Esophagus squamous epithelium (tissue), 5 donors: Measurements from ENCODE around the gene THRSP. TPM values are rescaled to one million over a fixed set of nuclear protein-coding genes. Genes with fewer than 3 reads are reported as not detected.

Experiments used
- DNase-seq: peaks from one replicate; lab custom pipeline; 2025; lab: John Stamatoyannopoulos, UW
- H3K27ac ChIP-seq, 4 donors: fragments of 200-600 bp; sonication (generic); one replicate each; pipeline ENCODE4 v1.5.1; 2016 to 2019; ENCODE audit warnings: mild to moderate bottlenecking in 1 of 4
- H3K27me3 ChIP-seq, 4 donors: fragments of 200-600 bp; sonication (generic); 1 replicate in 3 of 4; 2 replicates in 1 of 4; pipeline versions ENCODE4 v1.5.1 to v1.6.0; 2017 to 2021; ENCODE audit warnings: antibody characterized with exemption in 1 of 4
- H3K36me3 ChIP-seq, 3 donors: fragments of 200-600 bp; sonication (generic); one replicate each; pipeline ENCODE4 v1.5.1; 2016 to 2019
- H3K4me1 ChIP-seq, 3 donors: fragments of 200-600 bp; sonication (generic); one replicate each; pipeline ENCODE4 v1.5.1; 2017 to 2019
- H3K4me3 ChIP-seq, 4 donors: fragments of 200-600 bp; sonication (generic); 1 replicate in 3 of 4; 2 replicates in 1 of 4; pipeline ENCODE4 v1.5.1; 2016 to 2019; ENCODE audit warnings: mild to moderate bottlenecking in 2 of 4, moderate library complexity in 1 of 4
- H3K9me3 ChIP-seq, 3 donors: fragments of 200-600 bp; sonication (generic); one replicate each; pipeline ENCODE4 v1.5.1; 2016 to 2019
- CTCF ChIP-seq, 6 experiments: fragments of 450-650 bp in 4 of 6; fragments of 200-600 bp in 2 of 6; sonication (generic) in 2 of 6; IDR thresholded peaks; one replicate each; pipeline ENCODE4 v1.5.1; 2016 to 2019; ENCODE audit warnings: antibody characterized with exemption in 6 of 6, mild to moderate bottlenecking in 4 of 6, moderate library complexity in 4 of 6
- POLR2A ChIP-seq, 4 donors: fragments of 450-650 bp; IDR thresholded peaks; one replicate each; pipeline ENCODE4 v1.6.1; 2017; ENCODE audit warnings: antibody characterized with exemption in 4 of 4, mild to moderate bottlenecking in 4 of 4, moderate library complexity in 3 of 4
- WGBS, 2 donors: methylation state at CpG; one replicate each; pipeline ENCODE4 v1.1.5; 2018; 5-methylcytosine and 5-hydroxymethylcytosine counted together
- intact Hi-C: fragments of 100-400 bp; cut with DNase I; formaldehyde crosslinking; loops from one replicate; pipeline ENCODE4 v1.15.0; 2022
- total RNA-seq, 4 donors: library from RNA; depleted of rRNA; stranded (reverse); fragments of >200 nt; gene quantifications; one replicate each; pipeline ENCODE4 v1.1.0, GENCODE V29; 2016
- donor health status: DM: yes; HTN: yes; CAD: no.

THRSP gene
- total RNA-seq, 4 donors from 2014 or later = not detected

- TF ChIP-seq POLR2A (IDR thresholded peaks at IDR 0.05) (no peak), CTCF (IDR thresholded peaks at IDR 0.05) (no peak)
- H3K27ac ChIP-seq = no peak overlapping the region
- H3K4me1 ChIP-seq = no peaks in the 10 kb centered on the region
- H3K4me3 ChIP-seq = no peak overlapping the region
- H3K9me3 ChIP-seq = no peaks in the 10 kb centered on the region
- WGBS, 2 donors = 54 to 72% methylated on average over 4 of the region's 4 CpGs
- intact Hi-C loops = no loop called here
- no peak for DNase-seq
- H3K36me3 ChIP-seq = no peaks in the 10 kb centered on the region
- H3K27me3 ChIP-seq = no peaks in the 10 kb centered on the region
Observed at GRCh38 chr11:78061088-78061920, 2.4 kb upstream of the THRSP start.

- 21 to 44% methylated on average over 2 to 4 of the region's 4 CpGs for WGBS, 2 donors
- no peaks in the 10 kb centered on the region for H3K27me3 ChIP-seq
- no peak overlapping the region for H3K27ac ChIP-seq
- DNase-seq = no peak
- no peak overlapping the region for H3K4me3 ChIP-seq
- intact Hi-C loops = no loop called here
- no peaks in the 10 kb centered on the region for H3K9me3 ChIP-seq
- H3K4me1 ChIP-seq = no peaks in the 10 kb centered on the region
- TF ChIP-seq POLR2A (IDR thresholded peaks at IDR 0.05) = no peak
- no peak for TF ChIP-seq CTCF (IDR thresholded peaks at IDR 0.05)
- peaks cover 0 to 4% (median 0%) of the 10 kb centered on the region in 3 donors for H3K36me3 ChIP-seq
Observed at GRCh38 chr11:78061921-78062311, 1.7 kb upstream of the THRSP start.

GRCh38 chr11:78062671-78063070 is 990 bp upstream of the THRSP start:
- H3K27ac ChIP-seq = no peak overlapping the region
- WGBS, 2 donors = 80 to 85% methylated on average over 2 of the region's 2 CpGs
- no peaks in the 10 kb centered on the region for H3K27me3 ChIP-seq
- H3K9me3 ChIP-seq = no peaks in the 10 kb centered on the region
- no peaks in the 10 kb centered on the region for H3K4me1 ChIP-seq
- H3K36me3 ChIP-seq = peaks cover 0 to 11% (median 0%) of the 10 kb centered on the region in 3 donors
- no peak for TF ChIP-seq CTCF (IDR thresholded peaks at IDR 0.05)
- intact Hi-C loops = no loop called here
- no peak overlapping the region for H3K4me3 ChIP-seq
- DNase-seq = no peak

- Histone ChIP-seq H3K27me3 (no peaks in the 10 kb centered on the region), H3K36me3 (peaks cover 0 to 36% (median under 1%) of the 10 kb centered on the region in 3 donors), H3K4me1 (no peaks in the 10 kb centered on the region), H3K4me3 (no peak overlapping the region), H3K9me3 (no peaks in the 10 kb centered on the region), H3K27ac (no peak overlapping the region)
- intact Hi-C loops = no loop called here
- no peak for DNase-seq
- WGBS, 2 donors = 79 to 94% methylated on average over 2 of the region's 2 CpGs
- no peak for TF ChIP-seq CTCF (IDR thresholded peaks at IDR 0.05)
- TF ChIP-seq POLR2A (IDR thresholded peaks at IDR 0.05) = no peak
Observed at GRCh38 chr11:78065203-78065602, 1.5 kb downstream of the THRSP start.

- H3K27ac ChIP-seq = no peak overlapping the region
- peaks cover 0 to 49% (median 8%) of the 10 kb centered on the region in 3 donors for H3K36me3 ChIP-seq
- no peak overlapping the region for H3K4me3 ChIP-seq
- H3K4me1 ChIP-seq = no peaks in the 10 kb centered on the region
- H3K27me3 ChIP-seq = no peaks in the 10 kb centered on the region
- no peak for DNase-seq
- TF ChIP-seq POLR2A (IDR thresholded peaks at IDR 0.05) (no peak), CTCF (IDR thresholded peaks at IDR 0.05) (no peak)
- intact Hi-C loops = no loop called here
- WGBS, 2 donors = 62 to 81% methylated on average over 2 of the region's 2 CpGs
- no peaks in the 10 kb centered on the region for H3K9me3 ChIP-seq
Observed at GRCh38 chr11:78066471-78066870, 2.8 kb downstream of the THRSP start.
